ENCODE results near the gene PBX4. TPM values are rescaled to one million over a fixed set of nuclear protein-coding genes. Genes with fewer than 3 reads are reported as not detected.

PBX4 gene
- total and polyA plus RNA-seq, 2 experiments from 2014 or later, result 0.32 to 0.63 TPM

DNA sequence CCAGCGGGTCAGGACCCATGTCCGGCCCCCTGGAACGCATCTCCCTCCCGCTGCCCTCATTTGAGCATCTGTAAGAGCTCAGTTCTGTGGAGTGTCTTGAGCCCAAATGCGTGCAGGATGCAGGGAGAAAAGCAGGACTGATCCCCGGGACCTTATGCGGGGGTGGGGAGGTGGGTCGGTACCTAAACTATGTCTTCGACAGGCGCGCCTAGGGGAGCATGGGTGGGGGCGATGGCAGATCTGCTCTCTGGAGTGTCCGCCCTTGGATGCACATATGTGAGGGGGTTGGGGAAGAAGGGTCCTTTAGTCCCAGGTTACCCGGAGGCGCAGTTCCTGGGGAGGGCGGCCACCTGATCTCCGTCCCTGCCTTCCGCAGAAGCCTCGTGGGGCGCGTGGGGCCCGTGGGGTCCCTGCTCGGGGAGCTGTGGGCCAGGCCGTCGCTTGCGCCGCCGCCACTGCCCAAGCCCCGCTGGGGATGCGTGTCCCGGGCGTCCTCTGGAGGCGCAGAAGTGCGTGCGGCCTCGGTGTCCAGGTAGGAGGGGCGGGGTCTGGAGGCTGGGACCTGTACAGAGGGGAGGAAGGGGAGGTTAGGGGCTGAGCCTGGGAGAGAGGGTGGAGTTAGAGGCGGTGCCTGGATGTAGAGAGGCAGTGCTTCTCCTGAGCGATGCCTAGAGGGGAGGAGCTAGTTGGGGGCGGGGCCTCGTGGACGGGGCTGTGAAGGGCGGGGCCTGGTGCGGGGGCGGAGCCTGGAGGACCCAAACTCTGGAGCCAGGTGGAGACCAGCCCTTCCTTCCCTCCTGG is 77.6 kb downstream of the PBX4 start:
- H3K27ac ChIP-seq, result no peak overlapping the region
- no peaks in the 10 kb centered on the region for H3F3A ChIP-seq (ENCODE audit: insufficient read depth)
- H3K4me3 ChIP-seq, result peak overlapping the region; percentile 16; the same call in 1 of the 2 replicates
- no peaks in the 10 kb centered on the region for H3K9me2 ChIP-seq (ENCODE audit: insufficient read depth)
- no peaks in the 10 kb centered on the region for H3K79me2 ChIP-seq (ENCODE audit: insufficient read depth)
- peak; percentile 65 for DNase-seq
- H3K4me1 ChIP-seq (ENCODE audit: insufficient read depth), result no peaks in the 10 kb centered on the region
- H2AFZ ChIP-seq, result 0 out of 2 replicates have a peak overlapping the region, but pooled peaks have one; percentile 27
- H3K36me3 ChIP-seq (ENCODE audit: low read depth), result no peaks in the 10 kb centered on the region
- no peaks in the 10 kb centered on the region for H3K27me3 ChIP-seq (replicated peaks; ENCODE audit: insufficient read depth)
- in situ Hi-C loops (cut with MboI), result loop anchor here (25.0 kb wide), 2 partner anchors 396 to 696 kb away; no protein-coding TSS in a partner anchor
- H3K9ac ChIP-seq, result no peak overlapping the region
- no peak overlapping the region for H3K4me2 ChIP-seq (ENCODE audit: unreplicated experiment)
- H4K20me1 ChIP-seq (ENCODE audit: insufficient read depth), result no peaks in the 10 kb centered on the region
- WGBS, 2 experiments (ENCODE audit: low coverage in 1 of 2, low lambda C conversion rate in 2 of 2, missing lambda C conversion rate in 2 of 2), result 10 to 11% methylated on average over 33 to 45 of the region's 45 CpGs
- no peaks in the 10 kb centered on the region for H3K9me3 ChIP-seq (ENCODE audit: low read depth)
- TF ChIP-seq EZH2 (IDR thresholded peaks at IDR 0.05; ENCODE audit: insufficient read depth, poor library complexity, severe bottlenecking), result no peak
- no peak for TF ChIP-seq EZH2phosphoT487 (IDR thresholded peaks at IDR 0.05; ENCODE audit: insufficient read depth, low read depth)

DNA sequence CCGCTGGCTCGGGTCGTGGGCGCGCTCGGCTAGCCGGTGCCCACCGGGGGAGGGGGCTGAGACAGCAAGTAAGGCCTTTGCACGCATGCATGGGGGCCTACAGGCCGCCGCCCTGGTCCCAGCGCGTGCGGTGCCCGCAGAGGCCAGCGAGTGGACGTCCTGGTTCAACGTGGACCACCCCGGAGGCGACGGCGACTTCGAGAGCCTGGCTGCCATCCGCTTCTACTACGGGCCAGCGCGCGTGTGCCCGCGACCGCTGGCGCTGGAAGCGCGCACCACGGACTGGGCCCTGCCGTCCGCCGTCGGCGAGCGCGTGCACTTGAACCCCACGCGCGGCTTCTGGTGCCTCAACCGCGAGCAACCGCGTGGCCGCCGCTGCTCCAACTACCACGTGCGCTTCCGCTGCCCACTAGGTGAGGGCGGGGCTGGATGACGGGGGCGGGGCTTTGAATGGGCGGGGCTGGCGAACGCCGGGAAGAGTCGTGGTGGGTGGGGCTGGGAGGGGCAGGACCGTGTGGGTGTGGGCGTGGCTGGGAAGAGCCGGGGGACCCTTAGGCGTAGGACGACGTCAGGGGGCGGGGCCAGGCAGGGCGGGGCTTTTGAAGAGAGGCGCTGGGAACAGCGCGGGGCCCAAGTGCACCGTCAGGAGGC is 78.3 kb downstream of the PBX4 start:
- WGBS, 2 experiments (ENCODE audit: low coverage in 1 of 2, low lambda C conversion rate in 2 of 2, missing lambda C conversion rate in 2 of 2), result 19 to 40% methylated on average over 30 to 57 of the region's 74 CpGs

DNA sequence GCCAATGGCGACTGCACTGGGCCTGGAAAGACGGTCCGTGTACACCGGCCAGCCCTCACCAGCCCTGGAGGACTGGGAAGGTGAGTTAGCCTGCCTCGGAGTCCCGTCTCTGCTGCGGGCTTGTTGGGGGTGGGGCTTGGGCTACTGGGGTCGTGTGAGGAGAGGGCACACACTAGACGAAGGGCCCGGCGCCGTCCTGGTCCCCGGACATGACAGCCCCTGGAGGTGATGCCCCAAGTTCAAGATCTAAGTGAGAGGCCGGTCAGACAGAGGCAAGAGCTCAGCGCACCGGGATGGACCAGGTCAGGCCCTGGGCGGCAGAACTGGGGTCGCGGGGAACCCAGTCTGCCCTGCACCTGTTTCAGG is 78.8 kb downstream of the PBX4 start:
- no peaks in the 10 kb centered on the region for H3K79me2 ChIP-seq (ENCODE audit: insufficient read depth)
- no peaks in the 10 kb centered on the region for H3K9me2 ChIP-seq (ENCODE audit: insufficient read depth)
- in situ Hi-C loops (cut with MboI), result loop anchor here (5.0 to 25.0 kb wide), 3 partner anchors 103 to 698 kb away; partner anchors contain the start of gene GMIP
- H3K4me3 ChIP-seq, result no peak overlapping the region
- H3K9me3 ChIP-seq (ENCODE audit: low read depth), result no peaks in the 10 kb centered on the region
- H3K4me2 ChIP-seq (ENCODE audit: unreplicated experiment), result no peak overlapping the region
- H3F3A ChIP-seq (ENCODE audit: insufficient read depth), result no peaks in the 10 kb centered on the region
- no peak overlapping the region for H2AFZ ChIP-seq
- TF ChIP-seq EZH2 (IDR thresholded peaks at IDR 0.05; ENCODE audit: insufficient read depth, poor library complexity, severe bottlenecking), result no peak
- TF ChIP-seq EZH2phosphoT487 (IDR thresholded peaks at IDR 0.05; ENCODE audit: insufficient read depth, low read depth), result no peak
- no peaks in the 10 kb centered on the region for H3K36me3 ChIP-seq (ENCODE audit: low read depth)
- H3K27ac ChIP-seq, result no peak overlapping the region
- no peaks in the 10 kb centered on the region for H3K4me1 ChIP-seq (ENCODE audit: insufficient read depth)
- H3K27me3 ChIP-seq (replicated peaks; ENCODE audit: insufficient read depth), result no peaks in the 10 kb centered on the region
- DNase-seq, result no peak
- H4K20me1 ChIP-seq (ENCODE audit: insufficient read depth), result no peaks in the 10 kb centered on the region
- 75 to 83% methylated on average over 18 to 19 of the region's 19 CpGs for WGBS, 2 experiments (ENCODE audit: low coverage in 1 of 2, low lambda C conversion rate in 2 of 2, missing lambda C conversion rate in 2 of 2)
- H3K9ac ChIP-seq, result no peak overlapping the region

More for the DNA sequence above, 78.3 kb downstream of the PBX4 start:
- Histone ChIP-seq H3K9ac (no peak overlapping the region), H4K20me1 (ENCODE audit: insufficient read depth) (no peaks in the 10 kb centered on the region), H3K4me3 (no peak overlapping the region), H3K36me3 (ENCODE audit: low read depth) (no peaks in the 10 kb centered on the region), H2AFZ (0 out of 2 replicates have a peak overlapping the region, but pooled peaks have one; percentile 27), H3K9me2 (ENCODE audit: insufficient read depth) (no peaks in the 10 kb centered on the region), H3K4me2 (ENCODE audit: unreplicated experiment) (no peak overlapping the region), H3F3A (ENCODE audit: insufficient read depth) (no peaks in the 10 kb centered on the region), H3K9me3 (ENCODE audit: low read depth) (no peaks in the 10 kb centered on the region), H3K79me2 (ENCODE audit: insufficient read depth) (no peaks in the 10 kb centered on the region), H3K27ac (no peak overlapping the region), H3K4me1 (ENCODE audit: insufficient read depth) (no peaks in the 10 kb centered on the region), H3K27me3 (replicated peaks; ENCODE audit: insufficient read depth) (no peaks in the 10 kb centered on the region)
- no peak for TF ChIP-seq EZH2 (IDR thresholded peaks at IDR 0.05; ENCODE audit: insufficient read depth, poor library complexity, severe bottlenecking)
- TF ChIP-seq EZH2phosphoT487 (IDR thresholded peaks at IDR 0.05; ENCODE audit: insufficient read depth, low read depth), result no peak
- in situ Hi-C loops (cut with MboI), result loop anchor here (25.0 kb wide), 2 partner anchors 397 to 697 kb away; no protein-coding TSS in a partner anchor
- DNase-seq, result peak; percentile 77

DNA sequence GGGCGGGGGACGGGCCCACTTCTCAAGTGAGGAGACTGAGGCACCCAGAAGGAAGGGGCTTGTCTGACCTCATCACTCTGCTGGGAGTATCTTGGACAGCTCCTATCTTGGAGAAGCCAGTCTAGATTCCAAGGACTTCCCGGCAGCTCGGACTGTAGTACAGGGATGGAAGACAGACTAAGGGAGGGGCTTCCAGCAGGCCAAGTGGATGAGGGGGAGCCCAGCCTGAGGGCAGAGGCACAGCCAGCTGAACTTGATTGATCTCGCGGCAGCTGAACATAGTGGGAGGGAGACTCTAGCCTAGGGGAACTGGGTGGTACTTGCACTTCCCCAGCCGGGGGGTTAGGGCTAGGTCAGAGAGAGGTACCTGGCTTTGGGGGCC is 79.7 kb downstream of the PBX4 start:
- H3K9me3 ChIP-seq (ENCODE audit: low read depth), result no peaks in the 10 kb centered on the region
- H4K20me1 ChIP-seq (ENCODE audit: insufficient read depth), result no peaks in the 10 kb centered on the region
- H2AFZ ChIP-seq, result no peak overlapping the region
- H3K4me2 ChIP-seq (ENCODE audit: unreplicated experiment), result peak overlapping the region; percentile 51
- no peaks in the 10 kb centered on the region for H3K27me3 ChIP-seq (replicated peaks; ENCODE audit: insufficient read depth)
- 12 to 21% methylated on average over 7 of the region's 7 CpGs for WGBS, 2 experiments (ENCODE audit: low coverage in 1 of 2, low lambda C conversion rate in 2 of 2, missing lambda C conversion rate in 2 of 2)
- peak; percentile 24 for DNase-seq
- no peaks in the 10 kb centered on the region for H3K79me2 ChIP-seq (ENCODE audit: insufficient read depth)
- no peaks in the 10 kb centered on the region for H3K9me2 ChIP-seq (ENCODE audit: insufficient read depth)
- no peak overlapping the region; the same call in 1 of the 2 replicates for H3K4me3 ChIP-seq
- no peak overlapping the region for H3K27ac ChIP-seq
- TF ChIP-seq EZH2 (IDR thresholded peaks at IDR 0.05; ENCODE audit: insufficient read depth, poor library complexity, severe bottlenecking), result no peak
- no peak for TF ChIP-seq EZH2phosphoT487 (IDR thresholded peaks at IDR 0.05; ENCODE audit: insufficient read depth, low read depth)
- no peaks in the 10 kb centered on the region for H3F3A ChIP-seq (ENCODE audit: insufficient read depth)
- no peaks in the 10 kb centered on the region for H3K4me1 ChIP-seq (ENCODE audit: insufficient read depth)
- H3K9ac ChIP-seq, result no peak overlapping the region
- no peaks in the 10 kb centered on the region for H3K36me3 ChIP-seq (ENCODE audit: low read depth)
- in situ Hi-C loops (cut with MboI), result loop anchor here (5.0 to 25.0 kb wide), 3 partner anchors 104 to 699 kb away; partner anchors contain the start of gene GMIP
